ENCODE data around the gene ILK.

ILK gene

GRCh38 chr11:6631361-6631890 lies 27.9 kb downstream of the ILK start:
- Histone ChIP-seq H3K14ac (ENCODE audit: low read length in 2 of 2) (no peak overlapping the region), H2AK5ac (ENCODE audit: low read length, severe bottlenecking) (no peak overlapping the region), H2BK12ac (ENCODE audit: low read length in 2 of 2) (no peak overlapping the region), H3K27ac (ENCODE audit: low read length, poor library complexity, severe bottlenecking) (no peak overlapping the region), H4K8ac (ENCODE audit: low read length) (peak overlapping the region; percentile 32), H3K9me3 (ENCODE audit: control insufficient read depth, low read length) (no peaks in the 10 kb centered on the region), H3K36me3 (ENCODE audit: control insufficient read depth in 1 of 2, insufficient read depth in 2 of 2, low read depth in 1 of 2, low read length in 2 of 2) (peaks cover 0 to 40% of the 10 kb centered on the region in 2 experiments), H3K79me1 (replicated peaks; ENCODE audit: low read length, poor library complexity, severe bottlenecking) (no peaks in the 10 kb centered on the region), H3K18ac (ENCODE audit: low read depth in 1 of 2, low read length in 2 of 2) (no peak overlapping the region), H3K9ac (ENCODE audit: low read length) (no peak overlapping the region), H2BK120ac (ENCODE audit: low read depth, low read length) (no peak overlapping the region), H3K23ac (ENCODE audit: low read length in 2 of 2) (no peak overlapping the region), H3K4me3 (ENCODE audit: insufficient read depth in 1 of 2, low read depth in 1 of 2, low read length in 2 of 2) (no peak overlapping the region), H3K4me2 (ENCODE audit: low read length, poor library complexity, severe bottlenecking) (no peak overlapping the region), H3K4ac (ENCODE audit: low read depth in 1 of 2, low read length in 2 of 2) (no peak overlapping the region), H3K27me3 (ENCODE audit: control insufficient read depth in 1 of 2, insufficient read depth in 1 of 2, low read length in 2 of 2) (peaks cover 0 to 8% of the 10 kb centered on the region in 2 experiments), H2BK5ac (ENCODE audit: low read depth, low read length, poor library complexity, severe bottlenecking) (no peak overlapping the region), H4K91ac (ENCODE audit: low read length) (no peak overlapping the region), H2AFZ (ENCODE audit: low read depth, low read length) (no peak overlapping the region), H3K4me1 (ENCODE audit: control insufficient read depth, insufficient read depth, low read depth, low read length) (peaks cover 5% of the 10 kb centered on the region), H2BK15ac (ENCODE audit: low read depth, poor library complexity, severe bottlenecking) (peak overlapping the region; percentile 15)
- 95% methylated on average over 11 of the region's 11 CpGs for WGBS
- no peak for DNase-seq

GRCh38 chr11:6632116-6633073 lies 28.8 kb downstream of the ILK start:
- peaks cover 5% of the 10 kb centered on the region for H3K4me1 ChIP-seq (ENCODE audit: control insufficient read depth, insufficient read depth, low read depth, low read length)
- H2BK120ac ChIP-seq (ENCODE audit: low read depth, low read length): no peak overlapping the region
- H2BK5ac ChIP-seq (ENCODE audit: low read depth, low read length, poor library complexity, severe bottlenecking): no peak overlapping the region
- H3K9me3 ChIP-seq (ENCODE audit: control insufficient read depth, low read length): no peaks in the 10 kb centered on the region
- no peaks in the 10 kb centered on the region for H3K79me1 ChIP-seq (replicated peaks; ENCODE audit: low read length, poor library complexity, severe bottlenecking)
- H3K4me3 ChIP-seq (ENCODE audit: insufficient read depth in 1 of 2, low read depth in 1 of 2, low read length in 2 of 2): no peak overlapping the region
- H3K18ac ChIP-seq (ENCODE audit: low read depth in 1 of 2, low read length in 2 of 2): no peak overlapping the region
- 94% methylated on average over 29 of the region's 29 CpGs for WGBS
- no peak overlapping the region for H4K8ac ChIP-seq (ENCODE audit: low read length)
- H3K36me3 ChIP-seq (ENCODE audit: control insufficient read depth in 1 of 2, insufficient read depth in 2 of 2, low read depth in 1 of 2, low read length in 2 of 2): peaks cover 0 to 31% of the 10 kb centered on the region in 2 experiments
- H3K14ac ChIP-seq (ENCODE audit: low read length in 2 of 2): no peak overlapping the region
- H3K27me3 ChIP-seq (ENCODE audit: control insufficient read depth in 1 of 2, insufficient read depth in 1 of 2, low read length in 2 of 2): peaks cover 0 to 3% of the 10 kb centered on the region in 2 experiments
- no peak overlapping the region for H4K91ac ChIP-seq (ENCODE audit: low read length)
- H2AK5ac ChIP-seq (ENCODE audit: low read length, severe bottlenecking): no peak overlapping the region
- DNase-seq: no peak
- no peak overlapping the region for H2BK15ac ChIP-seq (ENCODE audit: low read depth, poor library complexity, severe bottlenecking)
- H3K27ac ChIP-seq (ENCODE audit: low read length, poor library complexity, severe bottlenecking): no peak overlapping the region
- H3K4ac ChIP-seq (ENCODE audit: low read depth in 1 of 2, low read length in 2 of 2): no peak overlapping the region
- no peak overlapping the region for H3K4me2 ChIP-seq (ENCODE audit: low read length, poor library complexity, severe bottlenecking)
- no peak overlapping the region for H3K23ac ChIP-seq (ENCODE audit: low read length in 2 of 2)
- peak overlapping the region in 1 of 2 experiments; percentile 39 for H2BK12ac ChIP-seq (ENCODE audit: low read length in 2 of 2)
- H2AFZ ChIP-seq (ENCODE audit: low read depth, low read length): no peak overlapping the region
- H3K9ac ChIP-seq (ENCODE audit: low read length): no peak overlapping the region

- whole genome bisulfite sequencing: 97% methylated on average over 16 of the region's 16 CpGs
- Histone ChIP-seq H3K4me2 (ENCODE audit: low read length, poor library complexity, severe bottlenecking) (no peak overlapping the region), H3K27me3 (ENCODE audit: control insufficient read depth in 1 of 2, insufficient read depth in 1 of 2, low read length in 2 of 2) (peaks cover 0 to 3% of the 10 kb centered on the region in 2 experiments)
Observed at GRCh38 chr11:6633422-6634408, 30.1 kb downstream of the ILK start.

More at GRCh38 chr11:6633422-6634408, 30.1 kb downstream of the ILK start:
- H2AK5ac ChIP-seq (ENCODE audit: low read length, severe bottlenecking): no peak overlapping the region
- H3K4me1 ChIP-seq (ENCODE audit: control insufficient read depth, insufficient read depth, low read depth, low read length): peaks cover 7% of the 10 kb centered on the region
- no peaks in the 10 kb centered on the region for H3K9me3 ChIP-seq (ENCODE audit: control insufficient read depth, low read length)
- peak overlapping the region; percentile 49 for H2BK15ac ChIP-seq (ENCODE audit: low read depth, poor library complexity, severe bottlenecking)
- no peak overlapping the region for H2AFZ ChIP-seq (ENCODE audit: low read depth, low read length)
- peak overlapping the region; percentile 46 for H4K8ac ChIP-seq (ENCODE audit: low read length)
- H4K91ac ChIP-seq (ENCODE audit: low read length): peak overlapping the region; percentile 89
- no peak overlapping the region for H3K4ac ChIP-seq (ENCODE audit: low read depth in 1 of 2, low read length in 2 of 2)
- peak overlapping the region; percentile 59 to 80 for H3K18ac ChIP-seq (ENCODE audit: low read depth in 1 of 2, low read length in 2 of 2)
- DNase-seq: no peak
- no peak overlapping the region for H3K23ac ChIP-seq (ENCODE audit: low read length in 2 of 2)
- no peak overlapping the region for H2BK120ac ChIP-seq (ENCODE audit: low read depth, low read length)
- no peak overlapping the region for H2BK5ac ChIP-seq (ENCODE audit: low read depth, low read length, poor library complexity, severe bottlenecking)
- H2BK12ac ChIP-seq (ENCODE audit: low read length in 2 of 2): peak overlapping the region; percentile 75 to 90
- H3K79me1 ChIP-seq (replicated peaks; ENCODE audit: low read length, poor library complexity, severe bottlenecking): no peaks in the 10 kb centered on the region
- H3K9ac ChIP-seq (ENCODE audit: low read length): no peak overlapping the region
- H3K4me3 ChIP-seq (ENCODE audit: insufficient read depth in 1 of 2, low read depth in 1 of 2, low read length in 2 of 2): no peak overlapping the region
- H3K36me3 ChIP-seq (ENCODE audit: control insufficient read depth in 1 of 2, insufficient read depth in 2 of 2, low read depth in 1 of 2, low read length in 2 of 2): peaks cover 0 to 31% of the 10 kb centered on the region in 2 experiments
- no peak overlapping the region for H3K14ac ChIP-seq (ENCODE audit: low read length in 2 of 2)
- no peak overlapping the region for H3K27ac ChIP-seq (ENCODE audit: low read length, poor library complexity, severe bottlenecking)
